Smooth muscle cell (in vitro differentiated cells): ENCODE data around the gene SLC43A2. TPM values are rescaled to one million over a fixed set of nuclear protein-coding genes. Genes with fewer than 3 reads are reported as not detected.

Experiments
- DNase-seq: peaks from one replicate; lab custom pipeline; 2025; ENCODE audit not compliant: unreplicated experiment; lab: John Stamatoyannopoulos, UW
- H2AFZ ChIP-seq: fragments of 200-600 bp; sonication (generic); 2 replicates; pipeline ENCODE4 v1.6.0; 2016; ENCODE audit warnings: antibody characterized with exemption, low read depth, mild to moderate bottlenecking
- H3F3A ChIP-seq: fragments of 200-600 bp; sonication (generic); 2 replicates; pipeline ENCODE4 v1.6.0; 2017; ENCODE audit warnings: antibody characterized with exemption, low read depth
- H3K27ac ChIP-seq: fragments of 200-600 bp; sonication (generic); 2 replicates; pipeline ENCODE4 v1.5.1; 2016; ENCODE audit warnings: low read depth, mild to moderate bottlenecking
- H3K27me3 ChIP-seq: fragments of 200-600 bp; sonication (generic); 2 replicates; pipeline ENCODE4 v1.6.1; 2016; ENCODE audit warnings: low read depth, mild to moderate bottlenecking
- H3K36me3 ChIP-seq: fragments of 200-600 bp; sonication (generic); 2 replicates; pipeline ENCODE4 v1.5.1; 2016; ENCODE audit warnings: low read depth
- H3K4me1 ChIP-seq: fragments of 200-600 bp; sonication (generic); 2 replicates; pipeline ENCODE4 v1.5.1; 2016; ENCODE audit warnings: low read depth
- H3K4me2 ChIP-seq: fragments of 200-600 bp; sonication (generic); 2 replicates; pipeline ENCODE4 v1.6.0; 2016; ENCODE audit warnings: mild to moderate bottlenecking
- H3K4me3 ChIP-seq: fragments of 200-600 bp; sonication (generic); 2 replicates; pipeline ENCODE4 v1.5.1; 2016; ENCODE audit warnings: mild to moderate bottlenecking
- H3K79me2 ChIP-seq: fragments of 200-600 bp; sonication (generic); 2 replicates; pipeline ENCODE4 v1.6.0; 2016; ENCODE audit warnings: low read depth, mild to moderate bottlenecking
- H3K9ac ChIP-seq: fragments of 200-600 bp; sonication (generic); 2 replicates; pipeline ENCODE4 v1.6.0; 2016; ENCODE audit warnings: low read depth
- H3K9me3 ChIP-seq: fragments of 200-600 bp; sonication (generic); replicated peaks from 2 replicates; pipeline ENCODE4 v1.5.1; 2016; ENCODE audit warnings: low read depth
- H4K20me1 ChIP-seq: fragments of 200-600 bp; sonication (generic); 2 replicates; pipeline ENCODE4 v1.6.0; 2016; ENCODE audit warnings: low read depth
- CTCF ChIP-seq: fragments of 200-600 bp; sonication (generic); IDR thresholded peaks from 2 replicates; pipeline ENCODE4 v1.5.1; 2017; ENCODE audit warnings: borderline replicate concordance, mild to moderate bottlenecking, antibody characterized with exemption; ENCODE audit not compliant: insufficient read depth, poor library complexity, severe bottlenecking
- WGBS: methylation state at CpG from one replicate; pipeline ENCODE4 v1.1.7; 2016; ENCODE audit warnings: low lambda C conversion rate; 5-methylcytosine and 5-hydroxymethylcytosine counted together
- polyA plus RNA-seq: library from polyadenylated mRNA; unstranded; fragments of >200 nt; fragmentation: Nextera tagmentation; extraction: Ambion mirVana; gene quantifications from 2 replicates; pipeline ENCODE4 v1.2.1, GENCODE V29; 2016
- total RNA-seq: library from RNA; depleted of rRNA; stranded (reverse); fragments of >200 nt; gene quantifications from 2 replicates; pipeline ENCODE4 v1.2.3, GENCODE V29; 2014

SLC43A2 gene
- total and polyA plus RNA-seq, 2 experiments from 2014 or later = 3.8 to 5.3 TPM

GRCh38 chr17:1557355-1558095, 71.1 kb downstream of the SLC43A2 start:
- no peak for TF ChIP-seq CTCF
- Histone ChIP-seq H3K27ac (peak overlapping the region; percentile 52), H3K4me1 (peaks cover 20% of the 10 kb centered on the region), H3K27me3 (no peaks in the 10 kb centered on the region), H3K4me3 (no peak overlapping the region), H3F3A (no peaks in the 10 kb centered on the region), H4K20me1 (peaks cover 91% of the 10 kb centered on the region), H3K79me2 (peaks cover 75% of the 10 kb centered on the region), H3K9ac (no peak overlapping the region), H3K9me3 (no peaks in the 10 kb centered on the region), H3K4me2 (no peak overlapping the region), H3K36me3 (no peaks in the 10 kb centered on the region), H2AFZ (no peak overlapping the region)
- no peak for DNase-seq
- 80% methylated on average over 22 of the region's 22 CpGs for WGBS

- no peaks in the 10 kb centered on the region for H3K9me3 ChIP-seq
- H3F3A ChIP-seq = no peaks in the 10 kb centered on the region
- H2AFZ ChIP-seq = no peak overlapping the region
- peaks cover 13% of the 10 kb centered on the region for H3K4me1 ChIP-seq
- H4K20me1 ChIP-seq = peaks cover 86% of the 10 kb centered on the region
- no peak for DNase-seq
- no peak overlapping the region for H3K27ac ChIP-seq
- no peak overlapping the region for H3K9ac ChIP-seq
- WGBS = 90% methylated on average over 15 of the region's 15 CpGs
- TF ChIP-seq CTCF = no peak
- H3K4me3 ChIP-seq = no peak overlapping the region
- peaks cover 60% of the 10 kb centered on the region for H3K79me2 ChIP-seq
- H3K36me3 ChIP-seq = no peaks in the 10 kb centered on the region
- H3K27me3 ChIP-seq = no peaks in the 10 kb centered on the region
- no peak overlapping the region for H3K4me2 ChIP-seq
Observed at GRCh38 chr17:1555651-1556471, 72.8 kb downstream of the SLC43A2 start.

GRCh38 chr17:1554751-1555540, 73.7 kb downstream of the SLC43A2 start:
- no peak overlapping the region for H3K4me3 ChIP-seq
- no peak overlapping the region for H3K4me2 ChIP-seq
- H4K20me1 ChIP-seq = peaks cover 77% of the 10 kb centered on the region
- peaks cover 51% of the 10 kb centered on the region for H3K79me2 ChIP-seq
- DNase-seq = no peak
- H3K4me1 ChIP-seq = peaks cover 10% of the 10 kb centered on the region
- no peak for TF ChIP-seq CTCF
- no peak overlapping the region for H3K27ac ChIP-seq
- no peaks in the 10 kb centered on the region for H3F3A ChIP-seq
- no peak overlapping the region for H3K9ac ChIP-seq
- 84% methylated on average over 9 of the region's 9 CpGs for WGBS
- no peak overlapping the region for H2AFZ ChIP-seq
- no peaks in the 10 kb centered on the region for H3K27me3 ChIP-seq
- H3K36me3 ChIP-seq = no peaks in the 10 kb centered on the region
- H3K9me3 ChIP-seq = no peaks in the 10 kb centered on the region
